AG10803 (cell line): Measurements from ENCODE around the gene DHRSX.
"Not testable (repeated sequence)": the region's sequence is repeated elsewhere in the genome, so short reads cannot be mapped to it uniquely, and the experiment has no call there.

Source experiments
- DNase-seq: peaks from one replicate; pipeline ENCODE4 v3.0.0; 2010; ENCODE audit warnings: low read depth
- H3K4me3 ChIP-seq: 2 replicates; pipeline ENCODE4 v1.5.1; 2011; ENCODE audit warnings: mild to moderate bottlenecking, low read length, control low read depth
- CTCF ChIP-seq: conservative IDR thresholded peaks from 2 replicates; pipeline ENCODE4 v1.5.1; 2011; ENCODE audit warnings: mild to moderate bottlenecking, low read length, control low read depth, inconsistent platforms

DHRSX gene

GRCh38 chrX:2507904-2508627 is 7.3 kb upstream of the DHRSX start:
- no peak for TF ChIP-seq CTCF
- H3K4me3 ChIP-seq, result no peak overlapping the region
- DNase-seq, result no peak

GRCh38 chrX:2507196-2507595 is 6.4 kb upstream of the DHRSX start:
- TF ChIP-seq CTCF, result no peak
- no peak overlapping the region for H3K4me3 ChIP-seq
- no peak for DNase-seq

GRCh38 chrX:2505341-2505740 is 4.6 kb upstream of the DHRSX start:
- DNase-seq, H3K4me3 ChIP-seq: not testable (repeated sequence)

GRCh38 chrX:2504706-2505332 is 4.0 kb upstream of the DHRSX start:
- no peak for TF ChIP-seq CTCF
- no peak for DNase-seq
- no peak overlapping the region for H3K4me3 ChIP-seq

- TF ChIP-seq CTCF, result no peak
- H3K4me3 ChIP-seq, result no peak overlapping the region
- no peak for DNase-seq
These were observed 3.1 kb upstream of the DHRSX start for GRCh38 chrX:2503591-2504500.

- H3K4me3 ChIP-seq, result no peak overlapping the region
- TF ChIP-seq CTCF, result no peak
- DNase-seq, result peak; percentile 65
These were observed 2.1 kb upstream of the DHRSX start for GRCh38 chrX:2502668-2503519.
